HepG2 (cell line): ENCODE results near the gene RAD1. TPM values are rescaled to one million over a fixed set of nuclear protein-coding genes. Genes with fewer than 3 reads are reported as not detected.
A peak's percentile ranks its signal among the peaks of the same experiment; 100 is the strongest.

Source experiments
- ARNT ChIP-seq: fragments of 450-650 bp; IDR thresholded peaks from 2 replicates; pipeline ENCODE4 v1.6.1; 2017
- BCL6 ChIP-seq: IDR thresholded peaks from 2 replicates; pipeline ENCODE4 v1.6.1; 2016; ENCODE audit warnings: missing genetic modification reagents, missing compliant biosample characterization
- CENPBD1 ChIP-seq: sonication (generic); formaldehyde crosslinking; IDR thresholded peaks from 2 replicates; pipeline ENCODE4 v1.8.0; 2022; ENCODE audit warnings: missing genetic modification reagents, low read depth, mild to moderate bottlenecking, borderline replicate concordance
- DNMT3B ChIP-seq: conservative IDR thresholded peaks from 2 replicates; pipeline ENCODE4 v1.6.1; 2016; ENCODE audit warnings: missing biosample characterization, control low read depth
- EED ChIP-seq: sonication (generic); formaldehyde crosslinking; IDR thresholded peaks from 2 replicates; pipeline ENCODE4 v1.5.0; 2020; ENCODE audit warnings: mild to moderate bottlenecking, missing genetic modification reagents
- HNF1B ChIP-seq: sonication (generic); formaldehyde crosslinking; IDR thresholded peaks from 2 replicates; pipeline ENCODE4 v1.5.1; 2020; ENCODE audit warnings: mild to moderate bottlenecking, moderate library complexity, missing genetic modification reagents
- KDM5B ChIP-seq: sonication (generic); formaldehyde crosslinking; IDR thresholded peaks from 2 replicates; pipeline ENCODE4 v1.4.0; 2020; ENCODE audit warnings: missing genetic modification reagents, mild to moderate bottlenecking, borderline replicate concordance
- ONECUT2 ChIP-seq: sonication (generic); formaldehyde crosslinking; IDR thresholded peaks from 2 replicates; pipeline ENCODE4 v1.4.0; 2020; ENCODE audit warnings: missing genetic modification reagents
- PCBP1 ChIP-seq: fragments of 200-400 bp; formaldehyde crosslinking; IDR thresholded peaks from 2 replicates; pipeline ENCODE4 v1.6.1; 2017; ENCODE audit warnings: mild to moderate bottlenecking, low read depth, low read length, borderline replicate concordance
- RNF219 ChIP-seq: sonication (generic); formaldehyde crosslinking; IDR thresholded peaks from 2 replicates; pipeline ENCODE4 v1.5.0; 2020; ENCODE audit warnings: mild to moderate bottlenecking, missing genetic modification reagents
- SNAI1 ChIP-seq: sonication (generic); formaldehyde crosslinking; IDR thresholded peaks from 2 replicates; pipeline ENCODE4 v1.5.0; 2020; ENCODE audit warnings: mild to moderate bottlenecking, missing genetic modification reagents, borderline replicate concordance
- TFAP4 ChIP-seq: sonication (generic); IDR thresholded peaks from 2 replicates; pipeline ENCODE4 v1.6.1; 2016; ENCODE audit warnings: low read depth, borderline replicate concordance
- TFDP2 ChIP-seq: sonication (generic); formaldehyde crosslinking; IDR thresholded peaks from 2 replicates; pipeline ENCODE4 v1.4.0; 2020; ENCODE audit warnings: missing genetic modification reagents
- THAP7 ChIP-seq: sonication (generic); formaldehyde crosslinking; IDR thresholded peaks from 2 replicates; pipeline ENCODE4 v1.8.1; 2023; ENCODE audit warnings: mild to moderate bottlenecking, missing genetic modification reagents
- ZNF251 ChIP-seq: sonication (generic); formaldehyde crosslinking; IDR thresholded peaks from 2 replicates; pipeline ENCODE4 v1.9.0; 2021; ENCODE audit warnings: mild to moderate bottlenecking, missing genetic modification reagents
- ZNF3 ChIP-seq: IDR thresholded peaks from 2 replicates; pipeline ENCODE4 v1.7.0; 2017; ENCODE audit warnings: inconsistent platforms
- ZNF550 ChIP-seq: sonication (generic); formaldehyde crosslinking; IDR thresholded peaks from 2 replicates; pipeline ENCODE4 v1.4.0; 2020; ENCODE audit warnings: mild to moderate bottlenecking, missing genetic modification reagents, borderline replicate concordance
- ZNF891 ChIP-seq: sonication (generic); formaldehyde crosslinking; IDR thresholded peaks from 2 replicates; pipeline ENCODE4 v1.5.0; 2020; ENCODE audit warnings: mild to moderate bottlenecking, missing genetic modification reagents
- polyA plus RNA-seq, 8 experiments: library from polyadenylated mRNA; depleted of rRNA in 3 of 8; stranded (reverse) in 7 of 8; unstranded in 1 of 8; fragments of >200 nt; fragmentation: Illumina TruSeq in 4 of 8; extraction: Trizol in 4 of 8; gene quantifications; 2 replicates each; pipeline versions ENCODE4 v1.2.1 to v1.2.3, GENCODE V29; 2011 to 2016; ENCODE audit warnings: low read depth in 4 of 8, missing spikeins in 1 of 8, mixed read lengths in 1 of 8; ENCODE audit not compliant: insufficient read depth in 1 of 8
- total RNA-seq, 5 experiments: library from RNA; depleted of rRNA; stranded (reverse); fragments of >200 nt; fragmentation: Illumina TruSeq; extraction: Trizol; gene quantifications; 2 replicates each; pipeline ENCODE4 v1.2.3, GENCODE V29; 2016; ENCODE audit warnings: low read depth in 1 of 5

Gene RAD1
- total and polyA plus RNA-seq, 2 of the 13 experiments (the other 11 are each of a cell fraction or from before 2014, with no cell fraction given) = 14.7 to 39.1 TPM

- TF ChIP-seq TFAP4 = peak; percentile 36; the same call in 1 of the 2 replicates
- no peak for TF ChIP-seq ZNF3 (CRISPR knock-in tag)
- TF ChIP-seq BCL6 (CRISPR knock-in tag) = peak; percentile 60
- TF ChIP-seq HNF1B = peak; percentile 76
- TF ChIP-seq TFDP2 (CRISPR knock-in tag) = peak; percentile 95
- no peak for TF ChIP-seq CENPBD1 (CRISPR knock-in tag)
- no peak for TF ChIP-seq ZNF251 (CRISPR knock-in tag)
- 0 out of 2 replicates have a peak, but pooled peaks have one; percentile 9 for TF ChIP-seq ZNF891
- peak; percentile 62; the same call in 1 of the 2 replicates for TF ChIP-seq PCBP1
- no peak for TF ChIP-seq ZNF550 (CRISPR knock-in tag)
- peak; percentile 82; the same call in 1 of the 2 replicates for TF ChIP-seq EED (CRISPR knock-in tag)
- peak; percentile 59; the same call in 1 of the 2 replicates for TF ChIP-seq THAP7
- peak; percentile 64; the same call in 1 of the 2 replicates for TF ChIP-seq SNAI1 (CRISPR knock-in tag)
- TF ChIP-seq DNMT3B (CRISPR knock-in tag) = peak; percentile 74
- no peak for TF ChIP-seq ONECUT2 (CRISPR knock-in tag)
- TF ChIP-seq KDM5B (CRISPR knock-in tag) = peak; percentile 66; the same call in 1 of the 2 replicates
- no peak for TF ChIP-seq ARNT
- no peak for TF ChIP-seq RNF219
Observed at GRCh38 chr5:34915139-34915855, at the start of gene RAD1, which contains the start of gene BRIX1 (continued).
